ENCODE results near the gene FAM171A1. TPM values are rescaled to one million over a fixed set of nuclear protein-coding genes. Genes with fewer than 3 reads are reported as not detected.

FAM171A1 gene
- total and polyA plus RNA-seq, 2 donors (not counting 3 experiments of a cell fraction or from before 2014, with no cell fraction given): 56.3 to 75.8 TPM

DNA sequence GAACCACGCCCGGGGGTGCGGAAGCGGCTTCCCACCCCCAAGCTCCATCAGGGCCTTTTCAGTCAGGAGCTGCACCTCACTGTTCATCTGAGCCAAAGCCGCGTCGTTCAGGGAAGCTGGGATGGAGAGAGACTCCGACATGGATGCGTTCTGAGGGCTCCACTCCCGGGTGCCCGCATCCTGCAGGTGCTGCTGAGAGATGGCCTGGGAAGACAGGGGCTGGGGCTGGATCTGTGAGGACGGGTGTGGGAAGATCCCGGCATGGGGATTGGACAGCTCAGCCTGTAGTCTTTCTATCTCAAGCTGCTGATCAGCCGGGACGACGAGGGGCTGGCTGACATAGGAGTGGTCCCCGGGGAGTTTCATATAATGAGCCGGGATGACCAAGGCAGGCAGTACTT lies 157.6 kb downstream of the FAM171A1 start:
- peaks cover 10 to 13% of the 10 kb centered on the region in 2 experiments for H3K36me3 ChIP-seq (ENCODE audit: control insufficient read depth in 2 of 2, extremely low read depth in 1 of 2, insufficient read depth in 2 of 2, low read length in 2 of 2)
- no peaks in the 10 kb centered on the region for H3K9me3 ChIP-seq (replicated peaks; ENCODE audit: control insufficient read depth, insufficient read depth, low read length)
- H4K20me1 ChIP-seq (replicated peaks; ENCODE audit: control insufficient read depth, extremely low read depth, insufficient read depth, low read length): no peaks in the 10 kb centered on the region
- CTCF ChIA-PET: interaction anchor here (1.0 to 4.9 kb wide), 2 partner anchors 46 to 158 kb away, joined by 3 to 24 read pairs; partner anchors contain the start of gene FAM171A1
- H3K27me3 ChIP-seq (ENCODE audit: control insufficient read depth in 2 of 2, insufficient read depth in 2 of 2, low read length in 2 of 2): no peaks in the 10 kb centered on the region
- no peak overlapping the region for H3K27ac ChIP-seq (ENCODE audit: insufficient read depth, low read depth, low read length)
- intact Hi-C loops (cut with micrococcal nuclease): no loop called here
- POLR2A ChIA-PET: no interaction called here
- no peak overlapping the region for H3K4me2 ChIP-seq (ENCODE audit: insufficient read depth, low read length)
- no peak overlapping the region for H3K4me3 ChIP-seq (replicated peaks in 1 of 3; ENCODE audit: insufficient read depth in 1 of 3, low read depth in 1 of 3, low read length in 3 of 3)
- no peak overlapping the region for H3K9ac ChIP-seq (replicated peaks; ENCODE audit: extremely low read depth, insufficient read depth, low read length)
- dilution Hi-C loops (cut with MboI; ENCODE audit: extremely low pct_ligation_motif_present, low sequenced_read_pairs): no loop called here
- no TSS peak for BruUV-seq (replicated peaks)
- H3K9me1 ChIP-seq (replicated peaks; ENCODE audit: control insufficient read depth, extremely low read depth, insufficient read depth, low read length): no peaks in the 10 kb centered on the region
- FAIRE-seq (no peak), DNase-seq (ENCODE audit: low read depth, low spot score) (no peak)
- H3K79me2 ChIP-seq (ENCODE audit: control insufficient read depth, insufficient read depth, low read length): peaks cover 13% of the 10 kb centered on the region
- peaks cover 19% of the 10 kb centered on the region for H3K4me1 ChIP-seq (ENCODE audit: control insufficient read depth, extremely low read depth, insufficient read depth, low read length)
- TF ChIP-seq GATA2 (IDR thresholded peaks at IDR 0.05; ENCODE audit: insufficient read depth, insufficient read length, low read depth, low read length): no peak
- no peak for TF ChIP-seq POLR2AphosphoS5 (IDR thresholded peaks at IDR 0.05; ENCODE audit: insufficient read depth, low read depth, low read length)
- no peak for TF ChIP-seq POLR2A (IDR thresholded peaks at IDR 0.05; ENCODE audit: low read depth, low read length)
- no peak for TF ChIP-seq FOS (IDR thresholded peaks at IDR 0.05; ENCODE audit: borderline replicate concordance, insufficient read depth, low read length)
- TF ChIP-seq, protein P1, sequence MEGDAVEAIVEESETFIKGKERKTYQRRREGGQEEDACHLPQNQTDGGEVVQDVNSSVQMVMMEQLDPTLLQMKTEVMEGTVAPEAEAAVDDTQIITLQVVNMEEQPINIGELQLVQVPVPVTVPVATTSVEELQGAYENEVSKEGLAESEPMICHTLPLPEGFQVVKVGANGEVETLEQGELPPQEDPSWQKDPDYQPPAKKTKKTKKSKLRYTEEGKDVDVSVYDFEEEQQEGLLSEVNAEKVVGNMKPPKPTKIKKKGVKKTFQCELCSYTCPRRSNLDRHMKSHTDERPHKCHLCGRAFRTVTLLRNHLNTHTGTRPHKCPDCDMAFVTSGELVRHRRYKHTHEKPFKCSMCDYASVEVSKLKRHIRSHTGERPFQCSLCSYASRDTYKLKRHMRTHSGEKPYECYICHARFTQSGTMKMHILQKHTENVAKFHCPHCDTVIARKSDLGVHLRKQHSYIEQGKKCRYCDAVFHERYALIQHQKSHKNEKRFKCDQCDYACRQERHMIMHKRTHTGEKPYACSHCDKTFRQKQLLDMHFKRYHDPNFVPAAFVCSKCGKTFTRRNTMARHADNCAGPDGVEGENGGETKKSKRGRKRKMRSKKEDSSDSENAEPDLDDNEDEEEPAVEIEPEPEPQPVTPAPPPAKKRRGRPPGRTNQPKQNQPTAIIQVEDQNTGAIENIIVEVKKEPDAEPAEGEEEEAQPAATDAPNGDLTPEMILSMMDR (IDR thresholded peaks at IDR 0.05; ENCODE audit: extremely low read depth in 1 of 2, insufficient read depth in 1 of 2, low read depth in 1 of 2, low read length in 2 of 2): no peak
- no peak for TF ChIP-seq EZH2 (IDR thresholded peaks at IDR 0.05; ENCODE audit: borderline replicate concordance, low read depth, low read length, severe bottlenecking)
- no peak overlapping the region for H2AFZ ChIP-seq (ENCODE audit: low read depth, low read length)

Data from endothelial cell of umbilical vein (primary cell).